Stimulated activated CD8-positive, alpha-beta memory T cell treated with anti-CD3 and anti-CD28 coated beads, Interleukin-15, amount 100 ng/mL, for 1 hour (primary cell): Measurements from ENCODE around the gene SLC51B.
"Not testable (repeated sequence)": the region's sequence is repeated elsewhere in the genome, so short reads cannot be mapped to it uniquely, and the experiment has no call there.

ENCODE experiments used
- DNase-seq: peaks from one replicate; pipeline ENCODE4 v3.0.0-alpha.2; 2020; ENCODE audit warnings: low read depth

The SLC51B gene

GRCh38 chr15:65066635-65067316, 21.6 kb downstream of the SLC51B start:
- DNase-seq: no peak

DNA sequence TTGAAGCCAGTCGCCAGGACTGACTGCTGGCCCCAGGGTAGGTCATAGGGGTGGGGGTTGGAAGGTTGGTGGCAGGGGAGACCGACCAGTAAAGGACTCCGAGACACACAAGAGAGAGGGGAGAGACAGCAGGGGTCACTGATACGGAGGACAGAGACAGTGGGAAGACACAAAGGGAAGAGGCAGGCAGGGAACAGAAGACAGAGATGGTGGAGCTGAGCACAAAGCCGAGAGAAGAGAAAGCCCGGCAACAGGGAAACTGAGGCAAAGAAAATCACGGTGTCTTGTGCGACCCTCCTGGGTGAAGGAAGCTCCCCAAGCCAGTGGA, 22.1 kb downstream of the SLC51B start:
- no peak for DNase-seq

- DNase-seq: no peak
Measured at GRCh38 chr15:65067645-65068402, 22.6 kb downstream of the SLC51B start, which contains the start of gene RASL12. Gene RASL12 (minus strand): TSS chr15:65067991. CDS start chr15:65067835, 156 bp downstream.

DNA sequence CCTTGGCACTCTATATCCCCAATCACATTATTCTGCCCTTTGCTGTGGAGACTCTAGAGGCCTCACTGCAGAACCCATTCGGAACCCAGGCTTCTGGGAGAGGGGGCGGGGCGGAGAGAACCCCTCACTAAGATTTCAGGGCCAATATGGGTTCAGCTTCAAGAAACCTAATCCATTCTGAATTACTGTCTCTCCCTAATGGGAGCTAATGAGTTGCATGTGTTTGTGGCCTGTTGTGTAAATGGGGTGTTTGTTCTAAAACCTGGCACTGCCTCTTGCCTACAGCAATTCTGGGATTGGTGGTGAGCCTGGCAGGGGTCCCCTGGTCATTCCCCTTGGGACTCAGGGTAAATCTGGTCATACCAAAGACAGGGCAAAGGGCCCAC, 23.2 kb downstream of the SLC51B start:
- no peak for DNase-seq

GRCh38 chr15:65069179-65069578, 24.0 kb downstream of the SLC51B start:
- no peak for DNase-seq

DNA sequence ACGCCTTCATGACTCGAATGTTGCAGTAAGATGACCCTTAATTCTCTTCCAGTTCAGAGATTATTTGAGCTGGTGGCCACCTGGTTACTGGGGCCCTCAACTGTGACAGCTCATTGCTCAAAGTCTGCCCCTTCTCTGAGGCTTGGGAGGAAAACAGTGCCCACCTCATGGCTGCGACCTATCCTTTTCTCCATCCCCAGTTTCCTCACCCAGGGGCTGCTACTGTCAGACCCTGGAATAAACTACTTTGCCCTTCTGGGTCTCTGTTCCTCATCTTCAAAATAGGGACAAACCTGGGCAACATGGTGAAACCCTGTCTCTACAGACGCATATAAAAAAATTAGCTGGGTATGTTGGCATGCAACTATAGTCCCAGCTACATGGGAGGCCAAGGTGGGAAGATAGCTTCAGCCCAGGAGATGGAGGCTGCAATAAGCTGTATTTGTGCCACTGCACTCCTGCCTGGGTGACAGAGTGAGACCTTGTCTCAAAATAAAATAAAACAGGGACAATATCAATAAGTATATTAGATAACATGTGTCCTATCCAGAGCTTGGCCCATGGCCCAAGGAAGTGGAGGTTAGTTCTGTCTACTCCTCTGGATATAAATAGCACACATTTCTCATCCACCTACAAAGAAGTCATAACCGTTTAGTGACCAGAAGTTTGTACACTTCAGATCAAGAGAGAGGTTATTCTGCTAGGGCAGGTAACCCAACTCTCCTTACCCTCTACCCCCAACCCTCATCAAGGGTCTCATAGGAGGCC, 24.8 kb downstream of the SLC51B start:
- DNase-seq: no peak

DNA sequence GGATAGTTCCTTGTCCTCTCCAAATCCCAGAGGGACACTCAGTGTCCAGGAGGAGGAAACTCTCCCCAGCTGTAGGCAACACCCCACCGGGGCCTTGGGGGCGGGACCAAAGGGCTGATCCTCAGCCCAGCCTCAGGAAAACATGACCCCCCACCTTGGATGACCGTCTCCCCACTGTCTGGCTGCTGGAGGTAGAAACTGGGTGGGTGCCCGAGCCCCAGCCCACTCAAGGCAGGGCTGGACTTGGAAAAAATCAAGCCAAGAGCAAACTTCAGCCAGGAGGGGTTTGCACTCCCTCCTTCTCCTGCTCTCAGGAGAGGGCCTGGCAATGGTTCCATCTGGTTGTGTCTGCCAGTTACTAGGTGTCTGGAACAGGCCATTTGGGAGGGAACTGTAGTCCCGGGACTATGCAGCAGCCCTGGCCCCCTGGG, 26.2 kb downstream of the SLC51B start:
- DNase-seq: no peak

- no peak for DNase-seq
Measured at GRCh38 chr15:65072027-65072426, 26.8 kb downstream of the SLC51B start.

GRCh38 chr15:65072617-65073016, 27.4 kb downstream of the SLC51B start:
- DNase-seq: no peak

DNA sequence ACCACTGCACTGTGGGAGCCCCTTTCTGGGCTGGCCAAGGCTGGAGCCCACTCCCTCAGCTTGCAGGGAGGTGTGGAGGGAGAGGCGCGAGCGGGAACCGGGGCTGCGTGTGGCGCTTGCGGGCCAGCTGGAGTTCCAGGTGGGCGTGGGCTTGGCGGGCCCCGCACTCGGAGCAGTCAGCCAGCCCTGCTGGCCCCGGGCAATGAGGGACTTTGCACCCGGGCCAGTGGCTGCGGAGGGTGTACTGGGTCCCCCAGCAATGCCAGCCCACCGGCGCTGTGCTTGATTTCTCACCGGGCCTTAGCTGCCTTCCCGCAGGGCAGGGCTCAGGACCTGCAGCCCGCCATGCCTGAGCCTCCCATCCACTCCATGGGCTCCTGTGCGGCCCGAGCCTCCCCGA, 29.8 kb downstream of the SLC51B start:
- DNase-seq: not testable (repeated sequence)

DNA sequence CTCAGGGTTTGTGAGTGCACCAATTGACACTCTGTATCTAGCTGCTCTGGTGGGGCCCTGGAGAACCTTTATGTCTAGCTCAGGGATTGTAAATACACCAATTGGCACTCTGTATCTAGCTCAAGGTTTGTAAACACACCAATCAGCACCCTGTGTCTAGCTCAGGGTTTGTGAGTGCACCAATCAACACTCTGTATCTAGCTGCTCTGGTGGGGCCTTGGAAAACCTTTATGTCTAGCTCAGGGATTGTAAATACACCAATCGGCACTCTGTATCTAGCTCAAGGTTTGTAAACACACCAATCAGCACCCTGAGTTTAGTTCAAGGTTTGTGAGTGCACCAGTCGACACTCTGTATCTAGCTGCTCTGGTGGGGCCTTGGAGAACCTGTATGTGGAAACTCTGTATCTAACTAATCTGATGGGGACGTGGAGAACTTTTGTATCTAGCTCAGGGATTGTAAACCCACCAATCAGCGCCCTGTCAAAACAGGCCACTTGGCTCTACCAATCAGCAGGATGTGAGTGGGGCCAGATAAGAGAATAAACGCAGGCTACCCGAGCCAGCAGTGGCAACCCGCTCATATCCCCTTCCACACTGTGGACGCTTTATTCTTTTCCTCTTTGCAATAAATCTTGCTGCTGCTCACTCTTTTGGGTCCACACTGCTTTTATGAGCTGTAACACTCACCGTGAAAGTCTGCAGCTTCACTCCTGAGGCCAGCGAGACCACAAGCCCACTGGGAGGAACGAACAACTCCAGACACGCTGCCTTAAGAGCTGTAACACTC, 30.6 kb downstream of the SLC51B start:
- not testable (repeated sequence) for DNase-seq

DNA sequence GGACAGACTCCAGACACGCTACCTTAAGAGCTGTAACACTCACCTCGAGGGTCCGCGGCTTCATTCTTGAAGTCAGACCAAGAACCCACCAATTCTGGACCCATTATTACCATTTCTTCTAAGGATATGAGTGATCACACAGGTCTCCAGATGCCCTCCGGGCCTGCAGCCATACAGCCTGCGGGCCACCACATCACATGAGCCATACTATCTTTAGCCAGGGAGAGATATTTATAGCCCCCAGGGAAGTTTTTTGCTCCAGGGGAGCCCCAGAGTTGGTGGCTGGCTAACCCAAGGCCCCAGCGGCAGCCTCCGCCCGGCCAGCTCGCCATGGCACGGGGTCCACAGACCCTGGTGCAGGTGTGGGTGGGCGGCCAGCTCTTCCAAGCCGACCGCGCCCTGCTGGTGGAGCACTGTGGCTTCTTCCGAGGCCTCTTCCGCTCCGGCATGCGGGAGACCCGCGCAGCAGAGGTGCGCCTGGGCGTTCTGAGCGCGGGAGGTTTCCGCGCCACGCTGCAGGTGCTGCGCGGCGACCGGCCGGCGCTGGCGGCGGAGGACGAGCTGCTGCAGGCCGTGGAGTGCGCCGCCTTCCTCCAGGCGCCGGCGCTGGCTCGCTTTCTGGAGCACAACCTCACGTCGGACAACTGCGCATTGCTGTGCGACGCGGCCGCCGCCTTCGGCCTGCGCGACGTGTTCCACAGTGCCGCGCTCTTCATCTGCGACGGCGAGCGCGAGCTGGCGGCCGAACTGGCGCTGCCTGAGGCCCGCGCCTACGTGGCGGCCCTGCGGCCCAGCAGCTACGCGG, 31.5 kb downstream of the SLC51B start, which contains the start of gene KBTBD13:
TSS of gene KBTBD13 (plus strand) at position 261 of the 805 bp plus-strand sequence. CDS start at position 331, 70 bp downstream.
- DNase-seq: no peak

GRCh38 chr15:65077291-65077980, 32.2 kb downstream of the SLC51B start:
- no peak for DNase-seq

- no peak for DNase-seq
Measured at GRCh38 chr15:65077981-65078352, 32.8 kb downstream of the SLC51B start.

DNA sequence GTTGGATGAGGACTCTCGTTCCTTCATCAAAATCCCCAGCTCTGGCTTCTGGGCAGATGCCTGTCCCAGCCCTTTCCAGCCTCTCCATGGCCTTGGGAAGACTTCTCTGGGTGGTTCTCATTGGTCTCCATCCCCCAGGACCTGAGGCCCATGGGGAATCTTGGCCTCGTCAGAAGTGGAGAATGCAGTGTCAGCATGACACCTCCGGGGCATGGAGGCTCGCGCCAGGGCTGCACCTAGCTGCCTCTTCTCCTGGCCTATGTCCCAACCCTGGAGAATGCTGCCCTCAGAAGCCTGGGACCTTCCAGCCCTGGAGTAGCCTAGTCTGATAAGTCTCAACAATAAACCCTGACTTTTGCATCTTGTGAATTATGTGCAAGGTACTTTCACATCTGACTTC, 34.4 kb downstream of the SLC51B start:
- no peak for DNase-seq

- no peak for DNase-seq
Measured at GRCh38 chr15:65081270-65081669, 36.1 kb downstream of the SLC51B start.

- DNase-seq: no peak
Measured at GRCh38 chr15:65081758-65082157, 36.6 kb downstream of the SLC51B start.

GRCh38 chr15:65082303-65082953, 37.2 kb downstream of the SLC51B start:
- no peak for DNase-seq

- DNase-seq: no peak
Measured at GRCh38 chr15:65083262-65083701, 38.1 kb downstream of the SLC51B start.
